NK-92 (cell line): ENCODE measurements around the gene NFIX.

Experiments used
- DNase-seq: peaks from one replicate; lab custom pipeline; 2025; ENCODE audit not compliant: unreplicated experiment; lab: John Stamatoyannopoulos, UW

NFIX gene

DNA sequence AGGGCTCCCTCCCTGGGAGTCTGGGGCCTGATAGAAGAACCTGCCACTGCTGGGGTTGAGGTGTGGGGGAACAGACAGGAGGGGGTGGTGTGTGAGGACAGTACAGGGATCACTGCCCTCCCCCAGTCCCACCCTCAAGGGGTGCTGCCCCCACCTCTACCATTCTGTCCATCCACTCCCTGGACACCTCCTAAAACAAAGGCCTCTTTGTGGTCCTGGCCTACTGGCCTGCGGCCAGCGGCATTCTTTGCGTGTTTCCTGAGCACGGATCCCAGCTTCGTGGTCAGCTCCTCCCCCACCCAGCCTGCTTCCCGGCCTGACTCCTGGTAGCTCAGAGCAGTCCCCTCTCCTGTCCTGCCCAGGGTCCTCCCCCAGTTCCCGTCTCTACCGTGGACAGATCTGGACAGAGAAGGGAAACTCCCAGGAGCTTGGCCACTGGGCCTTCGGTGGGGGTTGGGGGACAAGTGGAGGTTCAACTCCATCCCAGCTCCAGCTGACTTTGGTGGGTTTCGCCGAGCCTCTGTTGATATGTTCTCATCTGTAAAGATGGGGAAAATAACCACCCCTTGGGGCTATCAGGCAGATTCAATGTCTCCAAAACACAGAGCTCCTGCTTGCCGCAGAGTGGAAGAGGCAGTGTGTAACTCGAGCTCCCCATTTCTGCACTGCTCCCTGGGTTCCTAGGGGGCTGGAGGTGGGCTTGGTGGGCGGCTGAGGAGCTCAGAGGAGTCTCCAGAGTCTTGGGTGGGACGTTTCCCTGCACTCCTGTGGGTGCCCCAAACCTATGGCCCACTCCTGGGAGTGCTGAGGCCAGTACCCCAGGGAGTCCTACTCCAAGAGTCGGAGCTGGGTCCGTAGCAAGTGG is 58.7 kb downstream of the NFIX start:
- DNase-seq: no peak

DNA sequence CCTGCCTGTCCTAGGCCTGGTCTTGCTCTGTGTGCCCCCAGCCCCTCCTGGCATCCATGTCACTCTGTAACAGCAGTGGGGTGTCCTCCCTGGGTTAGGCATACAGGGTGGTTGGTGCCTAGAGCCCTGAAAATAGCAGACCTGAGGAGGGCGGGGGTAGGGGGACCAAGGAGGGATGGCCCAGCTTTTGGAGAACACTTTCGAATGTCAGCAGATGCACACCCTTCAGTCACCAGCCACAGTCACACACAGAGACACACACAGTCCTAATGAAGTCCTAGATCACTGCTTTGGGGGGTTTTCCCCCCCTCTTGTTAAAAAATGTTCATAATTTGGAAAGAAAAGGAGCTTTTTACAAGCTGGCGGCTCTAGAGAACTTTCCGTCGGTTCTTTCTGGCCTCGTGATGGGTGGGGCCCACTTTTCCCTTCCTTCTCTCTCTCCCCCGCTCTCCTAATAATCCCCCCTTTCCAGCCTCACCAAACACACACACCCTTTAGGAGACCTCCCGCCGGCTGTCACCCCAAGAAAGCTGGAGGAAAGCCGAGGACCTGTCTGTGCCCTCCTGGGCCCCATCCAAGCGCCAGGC is 59.4 kb downstream of the NFIX start:
- DNase-seq: no peak

DNA sequence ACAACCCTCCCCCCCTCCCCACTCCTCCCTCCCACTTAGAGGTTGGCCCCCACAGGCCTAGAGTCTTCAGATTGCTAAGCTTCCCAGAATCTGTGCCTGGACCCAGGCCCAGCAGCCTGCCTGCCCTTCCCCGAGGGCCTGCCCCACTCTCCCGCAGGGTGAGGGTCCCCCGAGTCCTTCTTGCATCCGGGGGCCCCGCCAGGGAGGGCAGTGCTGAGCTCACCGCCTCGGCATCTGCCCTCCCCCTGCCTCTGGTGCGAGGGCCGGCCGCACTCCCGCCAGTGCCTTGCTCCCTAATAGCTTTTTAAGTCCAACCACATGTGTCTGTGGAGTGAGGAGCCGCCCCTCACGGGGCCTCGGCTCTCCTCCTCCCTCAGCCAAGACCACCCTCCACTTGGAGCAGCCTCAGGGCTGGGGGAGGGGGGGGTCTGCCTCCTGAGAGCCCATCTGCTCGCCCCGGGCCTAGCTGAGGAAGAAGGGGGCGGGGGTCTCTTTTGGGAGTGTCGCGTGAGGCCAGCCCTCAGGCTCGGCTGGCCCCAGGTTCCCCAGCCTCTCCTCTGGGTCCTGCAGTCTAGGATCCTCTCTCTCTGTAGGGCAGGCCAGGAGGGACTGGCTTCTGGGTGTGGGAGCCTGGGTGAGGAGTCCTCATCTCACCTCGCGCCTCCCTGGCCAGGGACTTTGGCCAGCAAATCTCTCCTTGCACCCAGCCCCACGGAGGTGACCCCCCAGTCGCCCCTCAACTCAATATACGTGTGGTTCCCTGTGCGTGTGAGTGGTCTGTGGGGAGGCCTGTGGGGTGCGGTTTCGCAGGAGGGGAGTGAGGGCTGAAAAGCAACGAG is 60.2 kb downstream of the NFIX start:
- DNase-seq: no peak

DNA sequence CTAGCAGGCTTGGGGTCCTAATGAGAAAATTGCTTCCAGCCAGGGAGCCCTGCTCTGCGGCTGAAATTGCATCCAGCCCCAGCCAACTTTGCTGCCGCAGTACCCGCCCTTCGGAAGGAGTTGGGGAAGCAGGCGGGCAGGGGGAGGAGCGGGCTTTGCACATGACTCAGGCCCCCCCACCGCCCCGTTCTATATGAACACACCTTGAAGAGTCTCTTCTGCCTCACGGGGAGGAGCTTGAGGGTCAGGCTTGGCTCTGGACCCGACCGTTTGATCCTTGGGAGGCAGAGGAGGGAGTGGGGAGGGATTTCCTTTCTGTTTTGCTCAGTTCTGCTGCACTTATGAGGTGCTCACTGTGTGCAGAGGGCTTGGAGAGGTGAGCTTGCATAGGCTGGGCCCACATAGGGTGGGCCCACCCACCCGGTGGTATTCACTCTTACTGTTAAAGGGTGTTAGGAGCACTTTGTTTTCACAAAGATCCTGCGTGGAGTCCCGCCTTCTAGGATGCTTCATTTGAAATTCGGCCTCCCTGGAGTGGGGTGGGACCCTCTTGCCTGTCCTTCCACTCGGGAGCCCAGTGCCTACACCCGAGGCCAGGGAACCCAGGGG is 60.9 kb downstream of the NFIX start:
- DNase-seq: no peak

DNA sequence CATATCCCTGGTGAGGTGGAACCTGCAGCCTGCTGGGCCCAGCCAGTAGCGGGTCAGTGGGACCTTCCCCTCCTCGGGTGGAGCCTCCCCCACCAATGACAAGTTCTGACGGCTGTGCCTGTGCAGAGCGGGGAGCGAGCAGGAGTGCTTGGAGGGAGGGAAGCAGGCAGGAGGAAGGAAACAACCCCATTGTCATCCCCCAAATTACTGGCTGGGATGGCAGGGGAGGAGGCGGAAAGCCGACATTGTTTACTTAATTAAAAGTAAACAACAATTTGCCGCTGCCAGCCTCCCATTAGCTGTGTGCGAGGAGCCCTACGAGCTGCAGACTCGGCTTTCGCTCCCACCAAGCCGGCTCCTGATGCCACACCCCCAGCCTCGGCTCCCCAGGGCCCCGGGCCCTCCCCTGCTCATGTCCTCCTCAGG is 61.9 kb downstream of the NFIX start:
- no peak for DNase-seq

DNA sequence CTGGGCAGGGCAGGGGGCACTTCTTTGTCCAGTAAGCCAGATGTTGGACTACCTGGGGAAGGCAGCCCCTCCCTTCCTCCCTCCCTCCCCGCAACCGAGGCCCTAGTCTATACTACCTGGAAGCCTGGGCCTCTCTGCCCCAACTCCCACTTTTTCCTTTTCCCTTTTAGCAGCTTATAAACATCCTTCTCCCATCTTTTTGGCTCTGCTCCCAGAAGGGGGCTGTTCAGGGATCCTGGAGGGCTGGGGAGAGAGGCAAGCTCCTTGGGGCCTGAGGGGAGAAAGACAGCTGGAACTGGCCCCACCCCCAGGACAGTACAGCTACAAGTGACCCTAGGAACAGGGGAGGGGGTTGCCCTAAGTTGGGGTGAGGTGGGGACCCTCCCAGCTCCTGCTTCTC is 62.5 kb downstream of the NFIX start:
- no peak for DNase-seq

DNA sequence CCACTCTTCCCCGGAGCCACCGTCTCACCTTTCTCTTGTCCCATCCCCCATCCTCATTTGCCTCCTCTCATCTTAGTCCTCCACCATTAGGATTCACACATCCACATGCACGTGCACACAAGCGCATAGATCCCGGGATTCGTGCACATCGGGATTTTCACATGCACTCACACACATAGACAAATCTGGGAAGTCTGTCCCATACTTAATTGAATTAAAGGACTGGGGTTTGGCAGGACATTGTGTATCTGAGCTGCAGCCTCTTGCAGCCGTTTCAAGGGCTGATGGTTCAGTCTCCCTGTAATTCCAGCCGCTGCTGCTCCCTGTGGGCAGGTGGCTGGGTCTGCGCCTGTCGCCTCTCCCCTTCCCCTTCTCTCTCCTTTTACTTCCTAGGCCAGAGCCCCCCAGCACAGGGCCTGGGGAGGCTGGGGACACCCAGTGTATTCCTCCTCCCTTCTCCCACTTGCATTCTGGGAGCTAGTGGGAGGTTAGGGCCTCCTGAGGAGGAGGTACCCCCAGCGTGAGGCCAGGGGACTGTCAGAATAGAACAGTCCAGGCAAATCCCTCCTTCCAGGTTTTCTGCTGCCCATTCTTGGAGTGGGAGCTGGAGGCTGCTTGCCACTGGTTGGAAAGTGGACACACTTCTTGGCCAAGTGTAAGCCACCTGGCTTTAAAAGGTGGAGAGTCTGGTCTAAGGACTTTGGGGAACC is 63.8 kb downstream of the NFIX start:
- DNase-seq: no peak

DNA sequence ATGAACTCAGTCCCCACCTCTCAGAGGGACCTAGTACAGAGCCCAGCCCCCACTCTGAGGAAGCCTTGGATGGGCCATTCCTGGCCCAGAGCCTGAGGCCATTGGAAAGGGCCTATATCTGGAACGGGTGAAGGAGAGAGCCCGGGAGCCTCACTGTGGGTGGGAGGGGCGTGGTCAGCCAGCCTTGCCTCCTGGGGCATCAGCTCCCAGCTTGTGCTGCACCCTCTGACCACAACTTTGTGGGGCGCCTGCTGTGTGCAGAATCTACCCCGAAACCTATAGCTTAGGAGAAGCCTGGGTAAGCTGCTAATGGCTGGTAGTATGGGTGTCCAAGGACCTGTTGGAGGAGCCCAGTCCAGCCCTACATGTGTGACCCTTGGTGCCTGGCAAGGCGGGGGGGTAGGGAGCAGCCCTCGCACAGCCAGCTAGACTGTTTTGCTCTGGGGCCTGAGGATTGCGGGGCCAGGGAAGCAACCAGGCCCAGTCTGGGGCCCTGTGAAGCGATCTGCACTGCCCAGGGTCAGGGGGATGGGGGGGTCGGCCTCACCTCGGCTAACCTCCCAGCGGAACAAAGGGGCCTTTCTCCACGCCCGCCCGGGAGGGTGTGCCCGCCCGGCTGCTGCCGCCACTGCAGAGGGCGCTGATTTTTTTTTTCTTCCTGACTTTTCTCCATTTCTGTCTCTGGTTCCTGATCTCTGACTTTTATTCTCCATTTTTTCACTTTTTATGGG is 65.1 kb downstream of the NFIX start:
- DNase-seq: no peak

DNA sequence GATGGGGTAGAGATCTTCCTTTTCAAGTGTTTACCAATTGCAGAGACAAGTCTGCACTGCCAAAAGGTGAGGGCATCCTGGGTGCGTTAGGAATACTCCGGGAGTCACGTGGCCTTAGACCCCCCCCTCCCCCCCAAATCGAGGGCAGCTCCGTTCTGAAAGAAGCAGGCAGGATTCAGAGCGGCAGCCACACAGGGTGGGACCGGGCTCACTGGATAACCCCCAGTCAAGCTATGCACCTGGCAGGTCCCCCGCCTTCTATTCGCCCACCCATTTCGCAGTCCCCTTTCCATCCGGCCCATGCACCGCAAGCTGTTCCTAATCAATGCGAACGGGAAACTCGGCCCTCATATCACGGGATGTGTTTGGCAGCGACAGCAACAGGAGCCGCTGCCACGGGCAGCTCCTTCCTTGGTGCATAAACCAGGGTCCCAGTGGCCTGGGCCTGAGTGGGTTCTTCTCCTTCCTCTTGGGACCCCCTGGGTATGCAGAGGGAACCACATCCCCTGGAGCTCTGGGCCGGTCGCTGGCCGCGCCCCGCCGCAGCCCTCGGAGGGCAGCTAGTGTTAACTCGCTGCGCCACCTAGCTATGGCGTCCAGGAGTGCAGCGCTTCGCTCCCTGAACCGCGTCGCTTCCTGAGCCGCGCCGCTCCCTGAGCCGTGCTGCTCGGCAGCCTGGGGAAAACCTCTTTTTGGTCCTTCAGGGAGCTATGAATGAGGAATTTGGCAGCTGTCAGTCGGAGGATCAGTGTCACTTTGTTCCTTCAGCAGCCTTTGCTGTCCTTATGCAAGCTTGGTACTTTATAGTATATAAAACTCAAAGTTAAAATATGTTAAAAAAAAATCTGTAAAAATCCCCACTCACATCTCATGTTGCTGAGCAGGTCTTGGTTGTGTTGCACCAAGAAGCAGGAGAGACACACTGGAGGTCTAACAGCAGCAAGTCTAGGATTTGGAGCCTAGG is 66.0 kb downstream of the NFIX start:
- DNase-seq: no peak

DNA sequence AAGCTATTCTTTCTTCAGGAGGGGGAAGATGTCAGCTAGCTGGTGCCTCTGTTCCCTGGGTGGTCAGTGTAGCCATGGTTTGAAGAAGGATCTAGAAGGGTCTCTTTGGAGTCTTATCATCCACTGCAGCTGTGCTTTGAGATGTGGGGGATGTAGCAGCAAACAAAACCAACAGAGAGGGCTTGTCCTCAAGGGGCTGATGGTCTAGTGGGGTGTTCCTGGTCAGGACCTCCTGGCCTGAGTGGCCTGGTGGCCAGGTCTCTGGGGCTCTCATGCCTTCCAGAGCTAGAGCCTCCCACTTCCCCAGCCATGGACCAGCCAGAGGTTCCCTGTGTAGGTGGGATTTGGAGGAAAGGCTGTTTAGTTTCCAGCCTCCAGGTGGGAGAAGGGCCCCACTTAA is 67.0 kb downstream of the NFIX start:
- no peak for DNase-seq

DNA sequence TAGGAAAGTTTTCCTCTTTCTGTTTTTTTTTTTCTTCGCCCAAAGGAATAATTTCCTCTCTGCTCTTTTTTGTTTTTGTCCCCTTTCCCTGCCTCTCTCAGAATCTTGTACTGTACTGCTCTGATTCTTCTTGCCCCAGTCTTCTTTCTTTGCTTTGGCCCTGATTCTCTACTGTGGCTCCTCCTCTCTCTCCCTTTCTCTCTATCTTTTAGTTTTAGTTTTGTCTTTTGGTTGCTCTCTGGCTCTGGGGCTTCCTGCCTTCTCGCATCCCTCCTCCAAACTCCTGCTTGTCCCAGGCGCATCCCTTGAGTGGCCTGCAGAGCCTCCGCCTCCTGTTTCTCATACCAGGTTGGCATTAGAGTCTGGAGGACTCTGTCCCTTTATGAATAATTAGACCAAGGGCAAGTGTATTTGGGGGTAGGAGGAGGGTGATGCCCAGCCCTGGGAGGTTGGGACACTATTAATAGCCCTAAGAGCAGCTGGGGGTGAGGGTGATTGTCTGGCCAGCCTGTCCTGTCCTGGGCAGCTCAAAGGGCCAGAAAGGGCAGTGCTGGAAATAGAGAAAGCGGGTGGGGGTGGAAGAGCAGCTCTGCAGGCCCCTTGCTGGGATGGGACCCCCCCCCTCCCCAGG is 68.3 kb downstream of the NFIX start:
- DNase-seq: no peak

DNA sequence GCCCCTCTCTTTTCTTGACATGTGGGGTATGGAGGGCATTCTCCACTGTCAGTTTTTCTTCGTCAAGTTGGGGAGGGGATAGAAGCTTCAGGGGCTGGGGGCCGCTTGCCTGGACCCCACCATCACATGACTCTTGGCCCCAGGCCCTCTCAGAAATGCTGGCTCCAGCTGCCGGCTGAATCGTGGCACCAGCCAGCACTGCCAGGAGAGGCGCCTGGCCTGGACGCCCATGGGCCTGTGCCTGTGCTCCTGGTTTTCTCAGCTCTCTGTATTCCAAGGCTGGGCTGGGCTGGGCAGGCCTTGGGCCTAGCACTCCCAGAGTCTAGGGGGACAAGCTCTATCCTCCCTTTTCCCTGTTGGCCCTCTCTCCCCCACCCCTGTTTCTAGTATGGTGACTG is 68.8 kb downstream of the NFIX start:
- no peak for DNase-seq

DNA sequence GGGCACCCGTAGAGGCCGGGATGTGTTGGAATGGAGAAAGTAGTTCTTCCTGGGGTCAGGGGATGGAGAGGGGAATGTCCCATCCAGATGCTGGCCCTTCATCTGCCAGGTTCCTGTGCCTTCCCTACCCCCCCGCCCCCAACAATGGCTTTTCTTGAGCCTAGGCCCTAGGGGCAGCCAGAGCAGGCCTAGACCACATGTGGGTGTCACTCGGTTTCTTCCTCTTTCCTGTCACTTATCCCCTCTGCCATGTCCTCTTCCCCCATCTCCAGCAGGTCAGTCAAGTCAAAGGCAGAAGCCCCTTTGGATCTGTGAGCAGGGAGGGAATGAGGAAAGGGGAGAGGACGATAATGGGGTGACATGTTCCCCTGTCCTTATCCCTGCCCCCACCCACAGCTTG is 71.0 kb downstream of the NFIX start:
- DNase-seq: no peak

DNA sequence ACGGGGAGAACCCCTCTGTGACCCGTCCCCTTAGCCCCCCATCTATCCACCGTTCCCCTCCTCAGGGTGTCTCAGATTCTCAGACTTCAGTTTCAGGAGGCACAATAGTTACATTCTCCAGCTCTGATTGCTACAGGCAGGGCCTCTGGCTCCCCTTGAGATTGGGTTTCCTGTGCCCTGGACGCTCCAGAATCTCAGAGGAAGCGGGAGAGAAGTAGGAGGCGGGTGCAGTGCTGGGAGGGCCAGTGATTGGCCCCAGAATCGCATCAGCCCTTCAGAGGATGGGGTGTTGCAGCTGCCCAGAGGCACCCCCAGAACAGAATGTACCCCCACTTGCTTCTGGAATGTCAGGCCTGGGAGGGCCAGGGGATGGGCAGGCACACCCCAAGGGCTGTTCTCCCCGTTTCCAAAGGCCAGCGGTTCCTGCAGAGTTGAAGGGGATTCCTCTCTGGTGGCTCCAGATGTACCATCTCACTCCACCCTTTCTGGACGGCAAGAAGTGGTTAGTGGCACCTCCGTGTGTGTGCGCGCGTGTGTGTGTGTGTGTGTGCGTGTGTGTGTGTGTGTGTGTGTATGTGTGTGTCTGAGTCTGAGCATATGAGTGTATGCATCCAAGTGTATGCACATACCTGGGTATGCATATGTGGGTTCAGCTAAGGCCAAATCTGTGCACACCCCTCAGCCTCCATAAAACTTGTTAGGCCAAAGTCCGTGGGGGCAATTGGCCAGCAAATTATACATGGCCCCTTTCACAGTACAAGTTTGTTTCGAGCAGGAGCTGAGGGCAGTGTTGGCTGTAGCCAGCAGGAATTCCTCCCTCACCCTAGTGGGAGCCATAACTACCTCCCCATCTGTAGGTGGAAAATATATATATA is 71.9 kb downstream of the NFIX start:
- DNase-seq: no peak

DNA sequence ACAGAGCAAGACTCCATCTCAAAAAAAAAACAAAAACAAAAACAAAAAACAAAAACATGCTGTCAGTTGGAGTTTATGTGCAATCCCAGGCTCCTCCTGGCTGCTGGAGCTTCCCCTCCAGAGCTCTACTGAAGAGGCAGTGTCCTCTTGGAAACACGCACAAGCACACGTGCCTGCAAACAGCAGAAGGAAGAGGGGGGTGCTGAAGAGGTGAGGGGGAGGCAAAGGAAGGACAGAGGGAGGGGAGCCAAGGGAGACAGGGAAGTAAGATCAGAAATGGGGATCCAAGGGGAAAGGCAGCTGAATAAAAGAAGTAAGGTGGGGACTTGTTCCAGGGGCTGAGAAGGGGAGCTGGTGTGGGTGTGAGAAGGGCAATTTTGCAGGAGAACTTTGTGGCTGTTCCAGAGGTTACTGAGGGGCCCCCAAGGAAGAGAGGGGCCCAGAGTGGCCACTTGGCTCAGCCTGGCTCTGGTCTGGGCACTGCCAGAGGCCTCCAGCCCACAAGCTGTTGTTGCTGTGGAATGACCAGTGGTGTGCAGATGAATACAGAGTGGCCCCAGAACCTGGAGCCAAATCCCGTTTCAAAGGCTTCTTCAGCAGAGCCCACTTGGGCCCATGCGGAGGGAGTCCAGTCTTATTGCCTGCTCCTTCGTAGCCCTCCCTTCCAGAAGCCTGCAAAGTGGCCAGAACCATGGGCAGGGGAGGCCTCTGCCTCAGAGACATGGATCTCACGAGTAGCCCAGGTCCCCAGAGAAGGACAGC is 73.0 kb downstream of the NFIX start:
- DNase-seq: no peak

DNA sequence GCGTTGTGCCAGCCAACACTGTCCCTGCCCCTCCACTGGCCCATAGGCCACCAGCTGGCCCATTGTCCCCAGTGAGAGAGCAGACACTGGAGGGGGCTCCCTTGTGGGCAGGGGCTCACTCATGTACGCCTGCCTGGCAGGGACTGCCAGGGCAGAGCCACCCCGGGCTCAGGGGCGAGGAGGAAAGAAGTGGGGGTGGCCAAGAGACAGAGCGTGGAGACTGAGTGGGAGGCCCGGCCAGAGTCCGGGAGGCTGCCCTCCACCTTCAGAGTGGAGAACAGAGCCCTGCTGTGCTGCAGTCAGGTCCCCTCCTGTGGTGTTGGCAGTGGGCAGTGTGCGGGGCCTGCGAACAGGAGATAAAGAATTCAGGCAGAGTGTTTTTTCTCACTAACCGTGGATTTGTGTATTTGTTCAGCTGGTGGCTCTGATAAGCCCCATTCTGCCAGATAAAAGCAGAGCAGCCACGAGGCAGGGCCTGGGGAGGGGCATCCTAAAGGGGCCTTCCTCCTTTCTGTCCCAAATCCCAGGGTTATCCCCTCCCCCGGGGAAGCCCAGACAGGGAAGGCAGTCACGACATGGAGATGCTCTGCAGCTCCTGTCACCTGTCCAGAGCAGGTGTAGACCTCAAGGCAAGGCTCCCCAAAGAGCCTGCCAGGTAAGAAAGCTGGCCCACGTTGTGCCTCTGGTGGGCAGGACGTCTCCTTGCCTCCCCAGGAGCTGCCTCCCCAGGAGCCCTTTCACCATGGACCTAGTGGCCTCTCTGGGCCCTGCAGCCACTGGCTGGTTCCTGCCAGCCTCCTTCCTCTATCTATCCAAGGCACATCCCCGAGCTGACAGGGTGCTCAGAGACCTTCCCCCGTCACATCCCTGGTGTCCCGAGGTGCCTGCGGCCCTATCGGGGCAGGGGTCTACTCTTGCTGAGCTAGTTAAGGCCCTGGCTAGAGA is 74.4 kb downstream of the NFIX start:
- DNase-seq: no peak
